ENCODE measurements around the gene OPN1MW3. TPM values are rescaled to one million over a fixed set of nuclear protein-coding genes. Genes with fewer than 3 reads are reported as not detected.
"Not testable (repeated sequence)": the region's sequence is repeated elsewhere in the genome, so short reads cannot be mapped to it uniquely, and the experiment has no call there.

The OPN1MW3 gene
- total RNA-seq, 2 experiments from 2014 or later = not detected

GRCh38 chrX:154258711-154259110 is 1.3 kb downstream of the OPN1MW3 start:
- H3K27me3 Mint-ChIP-seq; H3K27ac Mint-ChIP-seq; H3K4me1 Mint-ChIP-seq; CTCF ChIA-PET; H3K4me3 Mint-ChIP-seq; H3K36me3 Mint-ChIP-seq (ENCODE audit: low read depth); H3K9me3 Mint-ChIP-seq; DNase-seq; POLR2A ChIA-PET: not testable (repeated sequence)

DNA sequence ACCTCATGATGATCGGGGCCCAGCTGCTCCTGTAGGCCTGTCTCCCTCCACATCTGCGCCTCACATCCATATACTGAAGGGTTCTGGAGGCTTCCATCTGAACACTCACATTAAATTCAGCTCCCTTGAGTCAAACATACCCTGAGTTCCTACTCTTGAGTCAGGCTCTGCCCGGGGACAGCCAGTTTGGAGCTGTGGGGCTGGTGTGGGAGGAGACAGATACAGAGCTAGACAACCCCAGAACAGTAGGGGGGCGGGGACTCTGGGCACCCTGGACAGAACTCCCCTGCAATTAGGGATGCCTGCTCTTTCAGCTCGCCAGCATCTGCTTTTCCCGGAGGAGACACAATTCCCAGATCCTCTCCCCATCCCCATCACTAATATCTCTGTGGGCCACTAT is 5.7 kb downstream of the OPN1MW3 start:
- CTCF ChIA-PET; POLR2A ChIA-PET; H3K4me1 Mint-ChIP-seq; H3K27ac Mint-ChIP-seq; H3K36me3 Mint-ChIP-seq (ENCODE audit: low read depth); H3K4me3 Mint-ChIP-seq; H3K27me3 Mint-ChIP-seq; DNase-seq; H3K9me3 Mint-ChIP-seq: not testable (repeated sequence)

DNA sequence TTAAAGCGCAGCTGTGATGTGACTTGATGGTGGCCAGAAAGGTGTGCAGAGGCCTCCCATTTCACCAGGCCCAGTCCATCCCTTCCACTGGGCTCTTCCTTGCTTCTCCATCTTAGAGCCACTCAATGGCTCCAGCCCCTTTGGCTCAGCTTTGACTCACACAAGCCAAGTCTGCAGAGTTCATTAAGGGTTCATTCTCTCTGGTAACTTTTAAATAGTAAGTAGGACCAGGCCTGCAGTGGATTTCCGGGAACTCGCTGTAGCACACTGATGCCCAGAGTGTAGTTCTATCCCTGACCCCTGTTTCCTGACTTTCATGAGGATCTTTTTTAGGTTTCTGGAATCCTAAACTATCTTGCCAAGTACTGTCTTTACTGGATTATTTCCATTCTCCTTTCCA is 11.9 kb downstream of the OPN1MW3 start:
- CTCF ChIA-PET; H3K4me3 Mint-ChIP-seq; H3K27me3 Mint-ChIP-seq; DNase-seq; POLR2A ChIA-PET; H3K9me3 Mint-ChIP-seq; H3K36me3 Mint-ChIP-seq (ENCODE audit: low read depth); H3K27ac Mint-ChIP-seq; H3K4me1 Mint-ChIP-seq: not testable (repeated sequence)

GRCh38 chrX:154284489-154285338 is 27.3 kb downstream of the OPN1MW3 start:
- H3K4me1 Mint-ChIP-seq; H3K27ac Mint-ChIP-seq; H3K27me3 Mint-ChIP-seq; H3K4me3 Mint-ChIP-seq; DNase-seq; CTCF ChIA-PET; H3K36me3 Mint-ChIP-seq (ENCODE audit: low read depth); POLR2A ChIA-PET; H3K9me3 Mint-ChIP-seq: not testable (repeated sequence)

- POLR2A ChIA-PET; DNase-seq; H3K4me3 Mint-ChIP-seq; H3K27ac Mint-ChIP-seq; H3K27me3 Mint-ChIP-seq; H3K4me1 Mint-ChIP-seq; H3K36me3 Mint-ChIP-seq (ENCODE audit: low read depth); H3K9me3 Mint-ChIP-seq; CTCF ChIA-PET: not testable (repeated sequence)
These were observed 29.0 kb downstream of the OPN1MW3 start for GRCh38 chrX:154286406-154286805.

DNA sequence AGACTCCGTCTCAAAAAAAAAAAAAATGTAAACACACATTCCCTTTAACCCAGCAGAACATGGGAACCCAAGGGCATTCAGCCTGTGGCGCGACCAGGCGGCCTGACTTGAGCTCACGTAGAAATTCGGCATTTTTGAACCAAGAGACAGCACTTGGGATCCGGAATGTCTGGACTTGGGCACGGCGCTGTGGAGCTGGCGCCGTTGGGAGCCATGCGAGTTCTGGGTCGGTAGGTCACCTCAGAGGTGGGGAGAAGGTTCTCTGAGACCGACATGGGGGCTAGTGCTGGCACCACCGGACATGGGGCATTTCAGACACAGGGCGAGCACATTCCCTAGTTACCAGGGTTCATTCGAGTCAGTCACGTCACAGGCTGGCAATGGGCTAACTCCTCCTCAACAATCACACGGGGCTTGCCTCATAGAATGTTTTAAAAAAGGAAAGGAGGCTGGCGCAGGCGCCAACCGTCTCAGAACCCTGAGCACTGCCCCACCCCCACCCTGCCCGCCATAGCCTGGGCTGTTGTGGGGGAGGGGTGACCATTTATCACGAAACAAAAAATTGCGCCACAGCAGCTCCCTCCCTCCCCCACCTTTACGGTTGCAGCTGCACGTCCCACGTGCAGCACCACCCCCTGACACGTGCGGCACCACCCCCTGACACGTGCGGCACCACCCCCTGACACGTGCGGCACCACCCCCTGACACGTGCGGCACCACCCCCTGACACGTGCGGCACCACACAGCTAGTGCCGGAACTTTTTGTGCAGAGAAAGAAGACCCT is 37.6 kb downstream of the OPN1MW3 start, which contains the start of gene TEX28:
TSS of gene TEX28 (minus strand) at position 334 of the 784 bp plus-strand sequence. CDS start 3,007 bp downstream, outside the sequence.
- no peaks in the 10 kb centered on the region for H3K4me1 Mint-ChIP-seq
- DNase-seq = no peak
- no peaks in the 10 kb centered on the region for H3K27me3 Mint-ChIP-seq
- H3K36me3 Mint-ChIP-seq (ENCODE audit: low read depth) = no peaks in the 10 kb centered on the region
- H3K27ac Mint-ChIP-seq = no peak within 1 kb of the TSS
- POLR2A ChIA-PET = interaction anchor here (0.6 kb wide), 1 partner anchor 345 kb away, joined by 6 read pairs; no protein-coding TSS in a partner anchor
- H3K4me3 Mint-ChIP-seq = no peak within 1 kb of the TSS
- no peaks in the 10 kb centered on the region for H3K9me3 Mint-ChIP-seq
- CTCF ChIA-PET = interaction anchor here (0.6 kb wide), 1 partner anchor 8 kb away, joined by 3 read pairs; no protein-coding TSS in a partner anchor

GRCh38 chrX:154295664-154296310 is 38.4 kb downstream of the OPN1MW3 start, which contains the start of gene TKTL1:
TSS of gene TKTL1 (plus strand) at chrX:154295795. CDS start at chrX:154295860, 65 bp downstream.
- ChIA-PET CTCF (no interaction called here), POLR2A (no interaction called here)
- DNase-seq = no peak
- Mint-ChIP-seq H3K27me3 (no peaks in the 10 kb centered on the region), H3K9me3 (no peaks in the 10 kb centered on the region), H3K4me3 (no peak within 1 kb of the TSS), H3K27ac (peak within 1 kb of the TSS; percentile 36), H3K4me1 (no peaks in the 10 kb centered on the region), H3K36me3 (ENCODE audit: low read depth) (no peaks in the 10 kb centered on the region)

GRCh38 chrX:154296731-154297130 is 39.3 kb downstream of the OPN1MW3 start:
- H3K9me3 Mint-ChIP-seq = no peaks in the 10 kb centered on the region
- no peaks in the 10 kb centered on the region for H3K27me3 Mint-ChIP-seq
- H3K36me3 Mint-ChIP-seq (ENCODE audit: low read depth) = no peaks in the 10 kb centered on the region
- CTCF ChIA-PET = interaction anchor here (0.6 to 1.5 kb wide), 4 partner anchors 9 to 1371 kb away, joined by 3 to 8 read pairs (median 3); no protein-coding TSS in a partner anchor
- no peak for DNase-seq
- H3K4me1 Mint-ChIP-seq = no peaks in the 10 kb centered on the region
- H3K27ac Mint-ChIP-seq = no peak overlapping the region
- H3K4me3 Mint-ChIP-seq = no peak overlapping the region
- POLR2A ChIA-PET = no interaction called here

DNA sequence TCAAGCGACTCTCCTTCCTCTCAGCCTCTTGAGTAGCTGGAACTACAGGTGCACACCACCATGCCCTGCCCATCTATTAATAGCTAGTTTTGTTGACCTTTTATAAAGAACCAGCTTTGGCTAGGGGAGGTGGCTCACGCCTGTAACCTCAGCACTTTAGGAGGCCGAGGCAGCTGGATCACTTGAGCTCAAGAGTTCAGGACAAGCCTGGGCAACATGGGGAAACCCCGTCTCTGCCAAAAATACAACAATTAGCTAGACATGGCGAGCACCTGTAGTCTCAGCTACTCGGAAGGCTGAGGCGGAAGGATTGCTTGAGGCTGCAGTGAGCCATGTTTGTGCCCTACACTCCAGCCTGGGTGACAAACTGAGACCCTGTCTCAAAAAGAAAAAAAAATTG is 40.9 kb downstream of the OPN1MW3 start:
- Mint-ChIP-seq H3K36me3 (ENCODE audit: low read depth) (no peaks in the 10 kb centered on the region), H3K4me1 (no peaks in the 10 kb centered on the region), H3K27ac (no peak overlapping the region), H3K9me3 (no peaks in the 10 kb centered on the region), H3K27me3 (no peaks in the 10 kb centered on the region), H3K4me3 (no peak overlapping the region)
- ChIA-PET POLR2A (no interaction called here), CTCF (interaction anchor here (0.7 to 1.3 kb wide), 2 partner anchors 10 to 28 kb away, joined by 3 to 7 read pairs; no protein-coding TSS in a partner anchor)
- DNase-seq = no peak

DNA sequence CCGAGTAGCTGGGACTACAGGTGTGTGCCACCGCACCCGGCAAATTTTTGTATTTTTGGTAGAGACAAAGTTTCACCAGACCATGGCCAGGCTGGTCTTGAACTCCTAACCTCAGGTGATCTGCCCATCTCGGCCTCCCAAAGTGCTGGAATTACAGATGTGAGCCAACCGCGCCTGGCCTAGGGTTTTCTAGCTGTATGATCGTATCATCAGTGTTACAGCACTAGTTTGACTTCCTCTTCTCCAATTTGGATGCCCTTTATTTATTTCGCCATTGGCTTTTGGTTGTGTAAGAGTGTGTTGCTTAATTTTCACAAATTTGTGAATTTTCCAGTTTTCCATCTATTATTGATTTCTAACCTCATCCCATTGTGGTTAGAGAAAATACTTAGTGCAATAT is 43.4 kb downstream of the OPN1MW3 start:
- peaks cover 1% of the 10 kb centered on the region for H3K4me1 Mint-ChIP-seq
- H3K27ac Mint-ChIP-seq = no peak overlapping the region
- H3K4me3 Mint-ChIP-seq = no peak overlapping the region
- DNase-seq = no peak
- no peaks in the 10 kb centered on the region for H3K9me3 Mint-ChIP-seq
- ChIA-PET POLR2A (no interaction called here), CTCF (no interaction called here)
- no peaks in the 10 kb centered on the region for H3K27me3 Mint-ChIP-seq
- no peaks in the 10 kb centered on the region for H3K36me3 Mint-ChIP-seq (ENCODE audit: low read depth)

- peaks cover 11% of the 10 kb centered on the region for H3K4me1 Mint-ChIP-seq
- DNase-seq; H3K36me3 Mint-ChIP-seq (ENCODE audit: low read depth); H3K27ac Mint-ChIP-seq; POLR2A ChIA-PET; H3K27me3 Mint-ChIP-seq; H3K9me3 Mint-ChIP-seq; H3K4me3 Mint-ChIP-seq: not testable (repeated sequence)
- CTCF ChIA-PET = interaction anchor here (0.6 kb wide), 2 partner anchors 8 to 11 kb away, joined by 3 read pairs; partner anchors contain the start of gene TEX28
These were observed 45.6 kb downstream of the OPN1MW3 start for GRCh38 chrX:154302998-154303397.

DNA sequence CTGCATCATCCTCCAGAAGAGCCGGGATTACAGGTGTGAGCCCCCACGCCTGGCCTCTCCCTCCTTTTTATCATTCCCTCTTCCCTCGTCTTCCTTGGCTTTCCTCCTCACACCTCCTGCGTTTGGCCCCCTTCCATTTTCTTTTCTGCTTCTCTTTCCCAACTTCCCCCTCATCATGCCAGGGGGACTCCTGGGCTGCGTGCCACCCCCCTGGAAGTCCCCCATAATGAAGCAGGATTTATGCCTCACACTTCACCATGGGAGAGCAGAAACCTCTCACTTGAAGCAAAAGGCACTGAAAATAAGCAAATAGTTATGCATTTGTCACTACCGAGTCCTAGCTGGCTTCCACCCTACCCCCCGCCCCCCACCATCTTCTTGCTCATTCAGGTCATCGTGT is 46.1 kb downstream of the OPN1MW3 start:
- ChIA-PET POLR2A (no interaction called here), CTCF (interaction anchor here (0.6 kb wide), 2 partner anchors 8 to 11 kb away, joined by 3 read pairs; partner anchors contain the start of gene TEX28)
- H3K36me3 Mint-ChIP-seq (ENCODE audit: low read depth) = no peaks in the 10 kb centered on the region
- no peaks in the 10 kb centered on the region for H3K9me3 Mint-ChIP-seq
- no peak overlapping the region for H3K27ac Mint-ChIP-seq
- H3K27me3 Mint-ChIP-seq = no peaks in the 10 kb centered on the region
- no peak overlapping the region for H3K4me3 Mint-ChIP-seq
- peaks cover 16% of the 10 kb centered on the region for H3K4me1 Mint-ChIP-seq
- no peak for DNase-seq

DNA sequence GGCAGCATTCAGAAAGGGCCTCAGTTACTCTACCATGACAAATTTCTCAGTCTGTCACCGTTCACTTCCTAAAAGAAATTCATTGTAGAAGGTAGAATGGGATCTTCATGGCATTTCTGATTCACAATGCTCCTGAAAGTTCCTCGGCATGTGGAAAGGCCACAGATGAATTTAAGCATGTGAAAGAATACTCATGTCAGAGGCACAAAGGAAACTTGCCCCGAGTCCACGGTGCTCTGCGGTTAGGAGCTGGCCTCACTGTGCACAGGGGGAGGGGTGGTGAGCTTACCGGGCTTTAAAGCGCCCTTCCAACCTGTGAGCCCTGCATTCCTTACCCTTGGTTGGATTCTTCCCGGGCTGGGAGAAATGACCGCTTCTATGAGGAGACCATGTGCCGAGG is 47.5 kb downstream of the OPN1MW3 start:
- Mint-ChIP-seq H3K9me3 (no peaks in the 10 kb centered on the region), H3K27ac (peak overlapping the region; percentile 5), H3K4me3 (no peak overlapping the region), H3K36me3 (ENCODE audit: low read depth) (no peaks in the 10 kb centered on the region), H3K27me3 (no peaks in the 10 kb centered on the region), H3K4me1 (peaks cover 24% of the 10 kb centered on the region)
- ChIA-PET POLR2A (no interaction called here), CTCF (no interaction called here)
- no peak for DNase-seq
